ENCODE measurements around the gene LETM1.

Gene LETM1

DNA sequence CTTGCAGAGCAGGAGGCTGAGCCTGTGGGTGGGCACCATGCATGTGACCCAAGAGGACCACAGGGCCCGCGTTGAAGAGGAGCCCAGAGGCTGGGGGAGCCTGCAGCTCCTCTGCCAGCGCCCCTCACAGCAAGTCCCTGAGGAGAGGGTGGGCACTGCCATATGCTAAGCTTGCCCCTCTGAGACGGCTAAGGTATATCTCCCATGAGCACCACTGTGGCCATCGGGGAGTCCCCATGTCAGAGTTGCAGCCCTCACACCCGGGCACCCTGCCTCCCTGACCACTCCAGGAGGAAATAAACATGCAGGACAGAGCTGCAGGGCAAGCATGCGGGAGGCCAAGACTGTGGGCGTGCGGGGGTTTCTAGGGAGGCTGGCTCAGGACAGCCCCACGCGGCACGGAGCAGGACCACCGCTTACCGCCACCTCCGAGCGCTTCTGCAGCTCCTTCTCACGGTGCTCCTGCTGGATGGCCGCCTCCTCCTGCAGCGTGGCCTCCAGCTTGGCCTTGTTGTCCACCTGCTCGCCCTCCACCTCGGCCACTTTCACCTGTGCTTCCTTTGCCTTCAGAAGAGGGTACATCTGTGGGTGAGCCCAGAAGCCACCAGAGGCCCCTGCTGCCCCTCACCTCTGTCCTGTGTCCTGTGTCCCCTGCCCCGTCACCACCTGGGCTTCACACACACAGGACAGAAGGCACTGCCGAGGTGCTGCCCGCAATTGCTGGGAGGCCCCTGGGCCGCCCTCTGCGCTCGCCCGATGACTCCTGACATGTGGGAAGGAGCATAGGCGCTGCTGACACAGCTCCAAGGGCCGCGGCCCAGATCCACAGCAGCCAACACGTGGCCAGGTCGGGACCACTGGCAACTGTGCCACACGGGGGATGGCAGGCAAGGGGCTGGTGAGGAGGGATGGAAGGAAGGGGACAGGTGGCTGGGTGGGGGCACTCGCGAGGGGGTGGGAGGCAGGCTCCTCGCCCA, 33.1 kb downstream of the LETM1 start:
- DNase-seq = no peak

DNA sequence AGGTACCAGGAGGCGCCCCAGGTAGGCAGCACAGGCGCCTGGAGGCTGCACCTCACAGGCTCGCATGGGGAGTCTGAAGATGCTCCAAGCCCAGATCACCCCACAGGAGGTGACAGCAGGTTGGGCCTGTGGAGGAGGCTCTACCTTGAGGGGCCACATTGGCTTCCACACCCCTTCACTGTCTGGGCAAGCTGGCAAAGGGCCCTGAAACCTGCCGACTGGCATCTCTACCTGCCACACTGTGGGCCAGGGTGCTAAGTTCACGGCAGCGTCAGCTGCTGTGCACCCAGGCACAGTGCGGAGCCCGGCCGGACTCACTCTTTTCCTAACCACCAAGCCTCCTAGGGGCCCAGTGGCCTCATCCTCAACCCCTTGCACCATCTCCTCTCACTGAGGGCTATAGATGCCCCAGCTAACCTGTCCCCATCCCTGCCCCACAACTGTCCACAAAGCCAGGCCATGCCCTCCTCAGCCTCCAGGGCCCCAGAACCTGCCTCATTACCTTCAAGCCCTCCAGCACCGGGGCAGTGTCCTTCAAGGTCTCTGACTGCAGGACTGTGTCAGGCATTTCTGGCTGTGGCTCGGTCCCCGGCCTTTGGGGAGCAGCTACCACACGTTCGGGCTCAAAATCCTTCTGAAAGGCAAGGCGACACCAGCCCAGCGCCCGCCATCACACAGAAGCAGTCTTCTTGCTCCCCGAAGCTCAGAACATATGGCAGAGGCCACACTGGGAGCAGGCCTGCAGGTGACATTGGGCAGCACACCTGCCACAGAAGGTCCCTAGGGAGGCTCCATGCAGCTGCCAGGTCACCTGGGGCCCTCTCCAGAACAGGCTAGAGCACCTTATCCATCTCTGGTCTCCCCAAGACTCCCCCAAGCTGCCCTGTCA, 34.0 kb downstream of the LETM1 start:
- no peak for DNase-seq

DNA sequence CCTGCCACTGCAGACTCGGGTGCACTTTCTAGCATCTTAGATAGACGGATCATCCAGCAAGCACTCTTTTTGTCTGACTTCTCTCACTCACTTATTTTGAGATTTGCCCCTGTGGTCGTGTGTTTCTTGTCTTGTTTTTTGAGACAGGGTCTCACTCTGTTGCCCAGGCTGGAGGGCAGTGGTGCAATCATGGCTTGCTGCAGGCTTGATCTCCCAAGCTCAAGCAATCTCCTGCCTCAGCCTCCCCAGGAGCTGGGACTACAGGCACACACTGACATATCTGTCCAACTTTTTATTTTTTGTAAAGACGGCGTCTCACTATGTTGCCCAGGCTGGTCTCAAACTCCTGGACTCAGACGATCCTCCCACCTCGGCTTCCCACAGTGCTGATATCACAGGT, 36.1 kb downstream of the LETM1 start:
- DNase-seq = no peak

DNA sequence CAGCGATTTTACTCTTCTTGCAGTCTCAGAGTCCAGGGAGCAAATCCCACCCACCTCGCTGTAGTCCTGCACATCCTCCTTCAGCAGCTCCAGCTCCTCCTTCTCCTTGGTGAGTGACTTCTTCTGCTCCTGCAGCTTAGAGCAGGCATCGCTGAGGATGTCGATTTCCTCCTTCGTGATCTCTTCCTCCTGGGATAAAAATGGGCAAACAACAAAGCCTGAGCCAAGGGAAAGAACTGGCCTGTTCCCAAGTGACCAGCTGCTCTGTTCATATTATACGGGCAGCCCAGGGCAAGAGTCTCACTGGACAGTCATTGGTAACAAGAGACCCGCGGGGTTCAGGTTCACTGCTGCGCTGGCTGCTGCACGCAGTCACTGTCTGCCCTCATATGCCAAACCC, 36.7 kb downstream of the LETM1 start:
- no peak for DNase-seq

DNA sequence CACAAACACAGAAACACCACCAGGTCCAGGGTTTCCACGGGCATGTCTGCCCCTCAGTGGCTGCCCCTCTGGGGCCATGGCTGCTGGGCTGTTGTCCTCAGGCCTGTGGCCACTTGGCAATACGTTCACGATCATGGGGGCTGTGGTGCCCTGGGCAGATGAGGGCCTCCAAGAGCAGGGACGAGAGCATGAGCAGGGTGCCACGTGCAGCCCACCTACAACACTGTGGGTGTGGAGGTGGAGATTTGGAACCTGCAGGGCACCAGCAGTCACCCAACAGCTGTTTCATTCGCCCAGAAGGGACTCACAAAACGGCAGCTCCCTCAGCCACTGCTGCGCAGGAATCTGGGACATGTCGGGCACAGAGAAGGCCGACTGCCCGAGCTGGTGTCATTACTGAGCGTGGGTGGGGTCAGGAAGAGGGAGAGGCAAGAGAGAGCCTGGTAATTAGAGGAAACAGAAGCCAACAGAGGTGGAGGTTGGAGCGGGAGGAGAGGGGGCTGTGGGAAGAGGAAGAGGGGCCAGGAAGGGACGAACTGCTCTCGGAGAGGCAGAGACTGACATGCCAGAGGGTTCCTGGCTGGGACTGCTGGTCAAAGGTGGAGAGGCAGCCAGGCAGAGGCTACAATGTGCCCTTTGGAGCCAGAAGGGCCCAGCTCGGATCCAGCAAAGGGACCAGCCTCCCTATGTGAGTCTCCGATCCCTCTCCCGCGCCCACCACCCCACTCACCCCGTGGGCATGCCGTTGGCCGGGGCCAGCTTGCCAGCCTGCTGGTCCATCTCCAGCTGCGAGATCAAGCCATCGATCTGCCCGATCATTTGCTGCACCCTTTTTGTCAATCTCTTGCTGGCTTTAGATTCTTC, 39.7 kb downstream of the LETM1 start:
- no peak for DNase-seq

DNA sequence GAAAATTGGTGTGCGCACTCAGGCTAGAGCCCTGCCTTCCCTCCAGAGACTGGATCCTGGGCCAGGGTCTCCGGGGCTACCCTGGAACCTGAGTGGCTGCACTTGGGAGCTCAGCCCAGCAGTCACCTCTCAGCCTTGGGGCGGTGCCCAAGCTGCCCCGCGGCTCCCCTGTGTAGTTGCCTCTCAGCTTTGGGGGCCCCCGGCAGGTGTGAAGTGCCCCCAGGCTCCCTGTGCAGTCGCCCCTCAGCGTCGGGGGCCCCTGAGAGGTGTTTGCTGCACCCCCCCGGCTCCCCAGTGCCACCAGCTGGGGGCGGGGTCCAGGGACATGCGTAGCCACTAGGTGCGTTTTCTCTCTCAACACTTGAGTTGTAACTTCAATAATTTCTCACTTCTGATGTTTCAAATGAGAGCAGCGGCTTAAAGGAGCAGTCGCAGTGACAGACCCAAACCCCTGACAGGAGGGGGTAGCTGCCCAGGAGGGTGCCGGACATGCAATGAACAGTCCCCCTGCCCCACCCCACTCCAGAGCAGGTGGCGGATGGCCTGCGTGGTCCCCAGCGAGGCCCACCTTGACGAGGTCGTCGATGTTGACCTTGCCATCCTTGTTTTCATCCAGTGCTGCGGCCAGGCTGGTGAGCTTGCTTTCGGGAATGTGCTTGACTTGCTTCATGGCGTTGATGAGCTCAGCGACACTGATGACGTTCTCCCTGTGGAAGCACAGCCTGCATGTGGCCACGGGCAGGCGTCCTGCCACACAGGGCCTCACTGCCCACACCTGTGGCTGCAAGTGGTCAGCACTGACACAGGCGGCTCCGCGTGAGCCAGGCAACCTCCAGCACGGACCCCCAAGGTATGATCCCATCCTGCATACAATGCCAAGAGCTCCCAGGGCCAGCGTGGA, 40.6 kb downstream of the LETM1 start:
- no peak for DNase-seq

DNA sequence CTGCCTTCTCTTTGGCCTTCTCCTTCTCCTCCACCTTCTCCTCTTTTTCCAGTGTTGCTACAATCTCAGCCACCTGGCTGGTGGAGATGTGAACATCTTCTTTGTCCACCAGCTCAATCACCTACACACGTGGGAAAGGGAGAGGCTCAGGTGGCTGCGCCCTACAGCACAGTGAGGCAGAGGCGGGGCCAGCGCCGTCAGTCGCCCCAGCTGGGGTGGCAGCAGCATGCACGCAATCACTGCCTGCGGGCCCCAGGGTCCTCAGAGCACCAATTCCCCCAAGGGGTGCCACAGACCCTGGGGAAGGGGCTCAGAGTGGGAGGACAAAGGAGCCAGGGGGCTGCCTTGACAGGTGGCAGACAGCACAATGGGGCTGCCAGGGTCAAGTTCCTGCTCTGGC, 41.5 kb downstream of the LETM1 start:
- no peak for DNase-seq

DNA sequence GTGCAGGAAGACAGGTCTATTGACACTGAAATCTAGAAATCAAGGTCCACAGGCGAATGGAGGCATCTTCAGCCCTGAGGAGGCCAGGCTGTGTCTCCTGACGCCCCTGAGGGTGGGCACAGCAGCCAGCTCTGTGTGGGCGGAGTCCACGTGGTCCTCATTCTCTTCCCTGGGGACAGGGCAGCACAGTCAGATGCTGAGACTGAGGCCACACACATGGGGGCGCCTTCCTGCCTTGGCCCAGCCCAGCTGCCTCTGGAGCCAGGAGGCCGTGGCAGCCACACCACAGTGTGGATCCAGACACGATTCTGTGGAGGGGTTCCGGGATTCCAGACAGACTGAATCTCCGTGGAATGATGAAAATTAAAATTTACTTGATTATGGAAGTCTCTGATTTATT, 42.0 kb downstream of the LETM1 start:
- DNase-seq = no peak

DNA sequence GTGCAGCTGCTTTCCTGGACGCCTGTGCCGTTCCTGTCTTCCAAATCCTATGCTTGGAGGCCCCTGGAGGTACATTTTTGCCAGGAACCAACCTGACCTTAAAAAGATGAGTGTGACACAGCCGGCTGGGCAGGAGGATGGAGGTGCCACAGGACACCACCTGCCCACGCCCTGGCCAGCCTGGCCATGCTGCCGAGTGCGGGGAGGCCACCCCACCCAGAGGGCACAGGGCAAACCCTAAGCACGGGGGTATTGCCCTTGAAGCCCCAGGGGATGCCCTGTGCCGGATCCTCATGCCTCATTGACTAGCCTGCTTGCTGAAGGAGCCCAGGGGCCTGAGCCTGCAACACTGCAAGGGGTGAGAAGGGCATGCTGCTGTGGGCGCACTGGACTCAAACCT, 42.7 kb downstream of the LETM1 start:
- no peak for DNase-seq

DNA sequence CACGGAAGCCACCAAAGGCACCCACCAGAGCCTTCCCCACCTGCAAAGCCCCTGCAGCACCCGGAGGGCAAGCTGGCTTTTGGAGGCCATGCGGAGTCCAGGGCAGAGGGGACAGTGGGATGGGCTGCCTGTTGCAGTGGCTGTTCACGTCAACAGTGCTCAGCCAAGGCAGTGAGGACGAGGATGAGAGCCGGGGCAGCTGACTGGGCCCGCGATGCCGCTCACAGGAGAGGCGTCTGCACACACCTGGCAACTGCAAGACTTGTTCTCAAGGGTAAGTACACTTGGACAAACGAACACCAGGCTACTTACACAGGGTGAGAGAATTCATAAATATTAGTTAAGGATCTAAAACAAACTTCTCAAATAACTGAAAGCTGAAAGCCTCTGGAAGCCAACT, 43.2 kb downstream of the LETM1 start:
- no peak for DNase-seq

DNA sequence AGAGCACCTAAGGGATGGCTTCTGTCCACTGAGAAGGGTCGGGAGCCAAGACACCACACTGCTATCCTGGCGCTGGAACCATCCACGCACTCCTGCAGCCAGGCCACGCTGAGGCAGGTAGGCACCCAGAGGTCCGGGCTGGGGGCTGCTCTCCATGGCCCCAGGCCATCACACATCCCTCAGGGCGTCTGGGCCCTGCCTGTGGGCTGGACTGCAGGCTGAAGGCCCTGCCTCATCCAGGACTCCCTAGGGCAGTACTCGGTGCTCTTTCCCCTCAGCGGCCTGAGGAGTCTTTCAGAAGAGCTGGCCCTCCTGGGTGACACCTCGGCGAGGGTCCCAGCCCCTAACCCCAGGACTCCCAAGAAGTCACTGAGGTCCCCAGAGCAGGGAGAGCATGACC, 45.2 kb downstream of the LETM1 start:
- no peak for DNase-seq

DNA sequence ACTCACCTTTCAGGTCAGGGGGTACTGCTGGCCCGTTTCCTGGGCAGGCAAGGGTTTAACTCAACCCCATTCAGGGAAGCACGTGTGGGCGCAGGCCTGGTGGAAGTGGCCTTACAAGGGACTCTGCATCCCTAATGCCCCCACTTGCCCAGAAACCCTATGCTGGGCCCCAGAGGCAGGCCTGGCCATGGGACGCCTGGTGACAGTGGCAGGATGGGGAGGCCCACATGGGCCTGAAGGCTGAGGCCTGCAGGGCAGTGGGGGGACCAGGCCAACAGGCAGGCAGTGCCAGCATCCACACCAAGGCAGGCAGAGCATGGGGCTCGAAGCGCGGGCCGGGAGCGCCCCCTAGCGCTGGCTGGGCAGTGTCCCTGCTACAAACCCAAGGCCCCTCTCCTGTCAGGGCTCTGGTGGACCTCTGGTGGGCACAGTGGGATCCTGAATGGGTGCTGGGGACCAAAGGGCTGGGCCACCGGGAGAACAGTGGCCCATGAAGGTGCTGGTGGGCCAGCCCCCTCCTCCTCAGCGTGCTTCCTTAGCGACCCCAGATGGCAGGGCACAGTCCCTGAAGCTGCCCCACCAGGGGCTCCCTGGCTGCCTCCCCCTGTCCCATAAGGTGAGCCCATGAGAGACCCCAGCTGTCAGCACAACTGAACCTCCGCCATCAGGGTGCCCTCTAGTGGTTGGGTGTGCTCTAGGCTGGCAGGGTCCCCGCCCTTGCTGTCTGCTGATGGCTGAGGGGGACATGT, 46.0 kb downstream of the LETM1 start:
- DNase-seq = peak; percentile 41

DNA sequence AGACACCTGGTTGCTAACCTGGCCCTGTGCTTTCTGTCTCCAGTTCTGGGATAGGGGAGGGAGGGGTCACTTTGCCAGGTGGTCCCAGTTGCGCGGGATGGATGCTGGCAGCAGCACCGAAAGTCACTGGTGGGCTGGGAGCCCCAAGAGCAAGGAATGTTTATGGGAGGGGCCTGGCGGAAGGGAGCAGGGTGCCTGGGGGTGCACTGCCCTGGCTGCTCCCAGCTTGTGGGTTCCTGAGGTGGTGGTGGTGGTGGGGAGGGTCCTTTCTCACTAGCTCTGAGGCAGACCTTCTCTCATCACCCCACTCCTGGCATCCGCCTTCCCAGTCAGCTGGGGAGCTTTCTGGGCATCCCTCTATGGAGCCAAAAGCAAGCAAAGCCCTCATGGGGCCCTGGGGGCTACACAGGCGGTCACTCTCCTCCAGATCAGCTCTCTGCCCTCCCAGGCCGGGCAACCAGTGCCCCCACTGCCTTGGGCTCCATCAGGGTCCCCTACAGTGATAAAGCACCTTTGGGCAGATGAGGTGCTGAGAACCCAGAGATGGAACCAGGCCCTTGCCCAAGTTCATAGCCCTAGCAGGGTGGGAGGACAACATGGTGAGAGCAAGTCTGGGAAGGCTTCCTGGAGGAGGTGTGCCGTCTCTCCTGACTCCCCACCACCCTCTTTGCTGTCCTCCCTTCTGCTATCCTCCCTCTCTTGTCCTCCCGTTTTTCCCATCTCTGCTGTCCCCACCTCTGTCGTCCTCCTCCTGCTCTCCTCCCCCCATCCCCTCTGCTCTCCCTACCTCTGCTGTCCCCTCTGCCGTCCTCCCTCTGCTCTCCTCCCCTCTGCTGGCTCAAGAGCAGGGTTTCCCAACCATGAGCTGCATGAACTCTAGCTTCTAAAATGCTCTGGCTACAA, 46.9 kb downstream of the LETM1 start:
- no peak for DNase-seq

DNA sequence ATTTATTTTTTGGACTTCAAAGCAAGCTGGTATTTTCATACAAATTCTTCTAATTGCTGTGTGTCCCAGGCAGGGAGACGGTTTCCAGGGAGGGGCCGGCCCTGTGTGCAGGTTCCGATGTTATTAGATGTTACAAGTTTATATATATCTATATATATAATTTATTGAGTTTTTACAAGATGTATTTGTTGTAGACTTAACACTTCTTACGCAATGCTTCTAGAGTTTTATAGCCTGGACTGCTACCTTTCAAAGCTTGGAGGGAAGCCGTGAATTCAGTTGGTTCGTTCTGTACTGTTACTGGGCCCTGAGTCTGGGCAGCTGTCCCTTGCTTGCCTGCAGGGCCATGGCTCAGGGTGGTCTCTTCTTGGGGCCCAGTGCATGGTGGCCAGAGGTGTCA, 47.6 kb downstream of the LETM1 start:
- DNase-seq = no peak

DNA sequence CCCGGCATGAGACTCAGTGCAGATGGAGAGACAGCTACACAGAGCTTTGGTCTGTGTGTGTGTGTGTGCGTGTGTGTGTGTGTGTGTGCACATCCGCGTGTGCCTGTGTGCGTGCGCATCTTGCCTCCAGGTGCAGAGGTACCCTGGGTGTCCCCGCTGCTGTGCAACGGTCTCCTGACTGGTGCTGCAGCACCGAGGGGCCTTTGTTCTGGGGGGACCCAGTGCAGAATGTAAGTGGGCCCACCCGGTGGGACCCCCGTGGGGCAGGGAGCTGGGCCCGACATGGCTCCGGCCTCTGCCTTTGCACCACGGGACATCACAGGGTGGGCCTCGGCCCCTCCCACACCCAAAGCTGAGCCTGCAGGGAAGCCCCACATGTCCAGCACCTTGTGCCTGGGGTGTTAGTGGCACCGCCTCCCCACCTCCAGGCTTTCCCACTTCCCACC, 48.6 kb downstream of the LETM1 start:
- DNase-seq = no peak

DNA sequence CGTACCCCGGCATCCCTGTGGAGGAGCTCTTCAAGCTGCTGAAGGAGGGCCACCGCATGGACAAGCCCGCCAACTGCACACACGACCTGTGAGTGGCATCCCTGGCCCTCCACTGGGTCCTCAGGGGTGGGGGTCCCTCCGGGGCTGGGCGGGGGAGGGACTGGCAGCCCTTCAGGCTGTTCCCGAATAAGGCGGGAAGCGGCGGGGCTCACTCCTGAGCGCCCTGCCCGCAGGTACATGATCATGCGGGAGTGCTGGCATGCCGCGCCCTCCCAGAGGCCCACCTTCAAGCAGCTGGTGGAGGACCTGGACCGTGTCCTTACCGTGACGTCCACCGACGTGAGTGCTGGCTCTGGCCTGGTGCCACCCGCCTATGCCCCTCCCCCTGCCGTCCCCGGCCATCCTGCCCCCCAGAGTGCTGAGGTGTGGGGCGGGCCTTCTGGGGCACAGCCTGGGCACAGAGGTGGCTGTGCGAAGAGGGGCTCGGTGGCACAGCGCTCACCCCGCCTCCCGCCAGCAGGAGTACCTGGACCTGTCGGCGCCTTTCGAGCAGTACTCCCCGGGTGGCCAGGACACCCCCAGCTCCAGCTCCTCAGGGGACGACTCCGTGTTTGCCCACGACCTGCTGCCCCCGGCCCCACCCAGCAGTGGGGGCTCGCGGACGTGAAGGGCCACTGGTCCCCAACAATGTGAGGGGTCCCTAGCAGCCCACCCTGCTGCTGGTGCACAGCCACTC, 49.2 kb downstream of the LETM1 start:
- DNase-seq = no peak

DNA sequence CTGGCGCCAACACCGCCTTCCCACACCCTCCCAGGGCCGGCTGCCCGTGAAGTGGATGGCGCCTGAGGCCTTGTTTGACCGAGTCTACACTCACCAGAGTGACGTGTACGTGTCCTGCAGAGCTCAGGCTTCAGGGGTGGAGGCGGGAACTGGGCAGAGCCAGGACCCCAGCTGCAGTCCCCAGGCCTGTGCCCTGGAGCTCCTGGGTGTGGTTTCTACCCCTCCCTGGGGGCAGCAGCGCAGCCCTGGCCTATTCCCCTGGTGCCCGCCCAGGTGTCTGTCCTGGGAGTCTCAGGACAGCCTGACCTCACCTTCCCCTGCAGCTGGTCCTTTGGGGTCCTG, 49.8 kb downstream of the LETM1 start:
- no peak for DNase-seq

DNA sequence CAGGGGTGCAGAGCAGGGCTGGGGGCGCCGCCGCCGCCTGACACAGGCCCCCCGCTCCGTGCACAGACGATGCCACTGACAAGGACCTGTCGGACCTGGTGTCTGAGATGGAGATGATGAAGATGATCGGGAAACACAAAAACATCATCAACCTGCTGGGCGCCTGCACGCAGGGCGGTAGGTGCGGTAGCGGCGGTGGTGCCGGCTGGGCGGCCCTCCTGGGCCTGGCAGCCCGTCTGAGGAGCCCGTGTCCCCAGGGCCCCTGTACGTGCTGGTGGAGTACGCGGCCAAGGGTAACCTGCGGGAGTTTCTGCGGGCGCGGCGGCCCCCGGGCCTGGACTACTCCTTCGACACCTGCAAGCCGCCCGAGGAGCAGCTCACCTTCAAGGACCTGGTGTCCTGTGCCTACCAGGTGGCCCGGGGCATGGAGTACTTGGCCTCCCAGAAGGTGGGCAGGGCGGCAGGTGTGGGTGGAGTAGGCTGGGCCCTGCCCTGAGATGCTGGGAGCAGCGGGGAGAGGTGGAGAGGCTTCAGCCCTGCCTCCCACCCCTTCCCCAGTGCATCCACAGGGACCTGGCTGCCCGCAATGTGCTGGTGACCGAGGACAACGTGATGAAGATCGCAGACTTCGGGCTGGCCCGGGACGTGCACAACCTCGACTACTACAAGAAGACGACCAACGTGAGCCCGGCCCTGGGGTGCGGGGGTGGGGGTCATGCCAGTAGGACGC, 50.3 kb downstream of the LETM1 start:
- no peak for DNase-seq

All from MV-4-11 (cell line).